VCaP (cell line): ENCODE data around the gene ZNF770.

Experiments used
- H3K27ac ChIP-seq: fragments of 450-650 bp; 2 replicates; pipeline ENCODE4 v1.5.1; 2017
- TF ChIP-seq, protein P1 (sequence below): fragments of 450-650 bp; conservative IDR thresholded peaks from 2 replicates; pipeline ENCODE4 v1.5.1; 2017; ENCODE audit warnings: mild to moderate bottlenecking, moderate library complexity

The ZNF770 gene

DNA sequence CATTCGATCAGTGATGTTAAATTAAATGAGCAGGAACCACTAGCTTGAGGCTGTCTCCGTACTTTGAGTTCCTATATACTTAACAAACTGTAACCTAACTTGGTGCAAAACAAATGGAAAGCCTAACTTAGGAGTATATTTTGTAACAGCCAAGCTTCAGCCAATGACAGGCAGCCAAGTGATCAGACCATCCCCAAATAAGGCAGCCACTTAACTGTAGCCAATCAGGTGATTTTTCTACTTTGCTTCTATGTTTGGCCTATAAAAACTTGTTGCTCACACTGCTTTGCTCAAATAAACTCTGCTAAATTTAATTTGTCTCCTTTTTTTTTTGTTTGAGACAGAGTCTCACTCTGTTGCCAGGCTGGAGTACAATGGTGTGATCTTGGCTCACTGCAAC, 19.3 kb upstream of the ZNF770 start:
- H3K27ac ChIP-seq = no peak overlapping the region
- TF ChIP-seq, protein P1, sequence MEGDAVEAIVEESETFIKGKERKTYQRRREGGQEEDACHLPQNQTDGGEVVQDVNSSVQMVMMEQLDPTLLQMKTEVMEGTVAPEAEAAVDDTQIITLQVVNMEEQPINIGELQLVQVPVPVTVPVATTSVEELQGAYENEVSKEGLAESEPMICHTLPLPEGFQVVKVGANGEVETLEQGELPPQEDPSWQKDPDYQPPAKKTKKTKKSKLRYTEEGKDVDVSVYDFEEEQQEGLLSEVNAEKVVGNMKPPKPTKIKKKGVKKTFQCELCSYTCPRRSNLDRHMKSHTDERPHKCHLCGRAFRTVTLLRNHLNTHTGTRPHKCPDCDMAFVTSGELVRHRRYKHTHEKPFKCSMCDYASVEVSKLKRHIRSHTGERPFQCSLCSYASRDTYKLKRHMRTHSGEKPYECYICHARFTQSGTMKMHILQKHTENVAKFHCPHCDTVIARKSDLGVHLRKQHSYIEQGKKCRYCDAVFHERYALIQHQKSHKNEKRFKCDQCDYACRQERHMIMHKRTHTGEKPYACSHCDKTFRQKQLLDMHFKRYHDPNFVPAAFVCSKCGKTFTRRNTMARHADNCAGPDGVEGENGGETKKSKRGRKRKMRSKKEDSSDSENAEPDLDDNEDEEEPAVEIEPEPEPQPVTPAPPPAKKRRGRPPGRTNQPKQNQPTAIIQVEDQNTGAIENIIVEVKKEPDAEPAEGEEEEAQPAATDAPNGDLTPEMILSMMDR = no peak

DNA sequence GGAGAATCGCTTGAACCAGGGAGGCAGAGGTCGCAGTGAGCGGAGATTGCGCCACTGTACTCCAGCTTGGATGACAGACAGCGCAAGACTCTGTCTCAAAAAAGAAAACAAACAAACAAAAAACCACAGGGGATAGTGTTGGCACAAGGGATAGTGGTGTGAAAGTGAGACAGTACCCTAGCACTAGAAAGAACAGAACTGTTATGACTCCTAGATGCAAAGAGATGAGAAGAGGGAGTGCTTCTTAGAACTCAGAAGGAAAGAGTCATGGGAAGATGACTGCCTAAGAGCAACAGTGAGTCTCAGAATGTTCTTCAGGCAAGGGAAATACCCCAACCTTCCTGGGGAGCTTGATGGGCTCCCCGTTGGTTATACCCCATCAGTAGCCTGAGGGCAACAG, 17.8 kb upstream of the ZNF770 start:
- no peak overlapping the region for H3K27ac ChIP-seq
- TF ChIP-seq, protein P1 = no peak

DNA sequence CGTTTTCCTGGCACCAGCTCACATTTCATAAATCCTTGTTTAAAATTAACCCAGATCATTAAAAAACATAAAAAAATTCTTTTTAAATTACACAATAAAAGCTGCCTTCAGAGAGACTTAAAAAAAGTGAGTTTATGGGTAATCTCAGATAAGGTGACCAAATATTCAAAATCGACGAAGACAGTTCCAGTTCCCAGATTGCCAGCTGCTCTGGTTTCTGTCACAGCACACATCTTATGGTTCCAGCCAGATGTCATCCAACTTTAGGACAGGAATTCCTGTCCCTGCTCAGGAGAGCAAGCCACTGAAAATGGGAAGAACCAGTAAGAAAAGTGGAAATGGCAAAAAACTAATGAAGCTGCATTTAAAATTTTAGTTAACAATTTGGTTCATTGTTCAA, 15.8 kb upstream of the ZNF770 start:
- TF ChIP-seq, protein P1 = no peak

DNA sequence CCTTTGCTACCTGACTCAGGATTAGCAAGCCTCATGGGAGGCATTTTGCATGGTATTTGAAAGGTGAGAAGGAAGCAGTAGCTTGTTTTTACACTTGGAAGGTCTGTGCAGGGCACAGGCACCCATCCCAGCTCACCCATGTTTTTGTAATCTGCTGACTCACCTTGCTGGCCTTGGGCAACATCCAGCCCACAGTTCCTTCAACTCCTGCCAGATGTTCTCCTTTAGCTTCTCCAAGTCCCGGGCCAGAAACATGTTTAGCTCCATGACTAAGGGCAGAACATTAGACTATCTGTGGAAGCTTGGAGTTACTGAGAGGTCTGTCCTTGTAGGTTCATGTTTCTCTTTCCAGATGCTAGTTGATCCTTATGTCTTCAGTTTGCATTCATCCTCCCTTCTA, 12.4 kb upstream of the ZNF770 start:
- H3K27ac ChIP-seq = no peak overlapping the region
- TF ChIP-seq, protein P1 = no peak

More for the DNA sequence above, 15.8 kb upstream of the ZNF770 start:
- H3K27ac ChIP-seq = no peak overlapping the region

DNA sequence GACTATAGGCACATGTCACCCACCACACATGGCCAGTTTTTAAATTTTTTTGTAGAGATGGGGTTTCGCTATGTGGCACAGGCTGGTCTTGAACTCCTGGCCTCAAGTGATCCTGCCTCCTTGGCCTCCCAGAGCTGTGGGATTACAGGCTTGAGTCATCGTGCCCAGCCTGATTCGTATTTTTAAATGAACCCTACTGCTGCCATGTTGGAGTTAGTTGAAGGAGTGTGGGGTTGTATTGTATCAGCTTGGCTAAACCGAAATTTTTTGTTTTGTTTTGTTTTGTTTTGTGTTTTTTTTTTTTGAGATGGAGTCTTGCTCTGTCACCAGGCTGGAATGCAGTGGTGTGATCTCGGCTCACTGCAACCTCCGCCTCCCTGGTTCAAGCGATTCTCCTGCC, 11.8 kb upstream of the ZNF770 start:
- TF ChIP-seq, protein P1 = no peak

DNA sequence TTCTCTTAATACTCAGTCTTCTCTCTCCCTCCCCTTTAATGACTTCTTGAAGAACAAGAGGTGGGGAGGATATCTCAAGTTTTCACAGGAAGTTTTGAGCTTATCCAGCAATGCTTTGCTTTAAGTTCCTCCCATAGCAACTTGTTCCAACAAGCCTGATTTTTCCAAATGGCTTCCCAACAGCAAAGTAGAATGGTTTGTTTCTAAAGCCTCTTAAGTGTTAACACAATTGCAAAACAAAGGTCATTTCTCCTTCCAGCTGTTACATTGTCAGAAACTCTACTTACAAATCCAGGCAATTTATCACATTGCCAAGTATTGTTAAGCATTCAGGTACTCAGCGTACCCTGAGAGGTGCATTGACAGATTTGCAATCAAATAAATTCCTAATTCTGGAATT, 6.8 kb upstream of the ZNF770 start:
- H3K27ac ChIP-seq = no peak overlapping the region
- TF ChIP-seq, protein P1 = no peak

More for the DNA sequence above, 11.8 kb upstream of the ZNF770 start:
- no peak overlapping the region for H3K27ac ChIP-seq

DNA sequence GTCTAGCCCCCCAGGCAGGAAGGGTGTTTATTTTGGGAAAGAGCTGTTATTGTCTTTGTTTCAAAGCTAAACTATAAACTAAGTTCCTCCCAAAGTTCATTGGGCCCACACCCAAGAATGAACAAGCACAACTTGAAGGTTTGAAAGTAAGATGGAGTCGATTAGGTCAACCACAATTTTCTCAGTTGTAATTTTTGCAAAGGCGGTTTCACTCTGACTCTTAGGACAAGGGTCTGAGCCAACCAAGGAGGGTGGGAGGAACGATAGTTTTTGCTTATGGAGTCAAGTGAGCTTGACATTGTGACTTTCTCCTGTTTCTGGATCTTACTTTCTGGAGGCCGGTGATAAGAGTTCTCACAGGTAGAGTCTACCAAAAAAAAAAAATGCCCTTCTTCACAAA, 5.8 kb upstream of the ZNF770 start:
- TF ChIP-seq, protein P1 = no peak
- no peak overlapping the region for H3K27ac ChIP-seq

DNA sequence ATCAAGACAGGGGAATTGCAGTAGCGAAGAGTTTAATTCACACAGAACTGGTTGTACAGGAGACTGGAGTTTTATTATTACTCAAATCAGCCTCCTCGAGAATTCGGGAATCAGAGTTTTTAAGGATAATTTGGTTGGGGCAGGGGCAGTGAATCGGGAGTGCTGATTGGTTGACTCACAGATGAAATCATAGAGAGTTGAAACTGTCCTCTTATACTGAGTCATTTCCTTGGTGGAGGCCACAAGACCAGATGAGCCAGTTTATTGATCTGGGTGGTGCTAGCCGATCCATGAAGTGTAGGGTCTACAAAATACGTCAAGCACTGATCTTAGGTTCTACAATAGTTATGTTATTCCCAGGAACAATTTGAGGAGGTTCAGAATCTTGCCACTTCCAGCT, 5.3 kb upstream of the ZNF770 start:
- H3K27ac ChIP-seq = no peak overlapping the region
- TF ChIP-seq, protein P1 = no peak
